Tibial nerve (tissue), 4 donors: ENCODE data around the gene NRXN2. TPM values are rescaled to one million over a fixed set of nuclear protein-coding genes. Genes with fewer than 3 reads are reported as not detected.
"Not testable (repeated sequence)": the region's sequence is repeated elsewhere in the genome, so short reads cannot be mapped to it uniquely, and the experiment has no call there.

Experiments used
- DNase-seq, 2 donors: peaks; one replicate each; pipeline ENCODE4 v3.0.0-alpha.2; 2019; ENCODE audit warnings: low spot score in 2 of 2
- H3K27ac ChIP-seq, 4 donors: fragments of 200-600 bp; sonication (generic) in 3 of 4; one replicate each; pipeline ENCODE4 v1.5.1; 2017 to 2019; ENCODE audit warnings: mild to moderate bottlenecking in 1 of 4
- H3K27me3 ChIP-seq, 2 donors: fragments of 200-600 bp; sonication (generic) in 1 of 2; one replicate each; pipeline versions ENCODE4 v1.5.1 to v1.6.0; 2017 to 2019
- H3K36me3 ChIP-seq, 3 donors: fragments of 200-600 bp; sonication (generic); one replicate each; pipeline ENCODE4 v1.5.1; 2018 to 2019
- H3K4me1 ChIP-seq, 4 donors: fragments of 200-600 bp; sonication (generic) in 3 of 4; one replicate each; pipeline ENCODE4 v1.5.1; 2017 to 2019
- H3K4me3 ChIP-seq, 4 donors: fragments of 200-600 bp; sonication (generic) in 3 of 4; one replicate each; pipeline ENCODE4 v1.5.1; 2017 to 2019; ENCODE audit warnings: mild to moderate bottlenecking in 1 of 4, moderate library complexity in 1 of 4
- H3K9me3 ChIP-seq, 4 donors: fragments of 200-600 bp; sonication (generic) in 3 of 4; one replicate each; pipeline ENCODE4 v1.5.1; 2017 to 2019
- EP300 ChIP-seq, 2 donors: sonication (generic); formaldehyde crosslinking; IDR thresholded peaks; one replicate each; pipeline ENCODE4 v1.6.1; 2017; ENCODE audit warnings: antibody characterized with exemption in 2 of 2, mild to moderate bottlenecking in 1 of 2
- POLR2A ChIP-seq, 2 donors: fragments of 450-650 bp; IDR thresholded peaks; one replicate each; pipeline ENCODE4 v1.6.1; 2017; ENCODE audit warnings: antibody characterized with exemption in 2 of 2, mild to moderate bottlenecking in 2 of 2, moderate library complexity in 2 of 2
- WGBS, 2 donors: methylation state at CpG; one replicate each; pipeline ENCODE4 v1.1.5; 2018; 5-methylcytosine and 5-hydroxymethylcytosine counted together
- total RNA-seq, 4 donors: library from RNA; depleted of rRNA; stranded (reverse); fragments of >200 nt; gene quantifications; one replicate each; pipeline ENCODE4 v1.1.0, GENCODE V29; 2016
- TF ChIP-seq, protein P1 (sequence below), 5 experiments: fragments of 200-600 bp in 3 of 5; fragments of 450-650 bp in 2 of 5; sonication (generic) in 3 of 5; IDR thresholded peaks; one replicate each; pipeline ENCODE4 v1.5.1; 2016 to 2019; ENCODE audit warnings: antibody characterized with exemption in 5 of 5, mild to moderate bottlenecking in 3 of 5, moderate library complexity in 2 of 5

The NRXN2 gene
- total RNA-seq, 4 donors from 2014 or later, result 1.7 to 25.5 (median 8.7) TPM

DNA sequence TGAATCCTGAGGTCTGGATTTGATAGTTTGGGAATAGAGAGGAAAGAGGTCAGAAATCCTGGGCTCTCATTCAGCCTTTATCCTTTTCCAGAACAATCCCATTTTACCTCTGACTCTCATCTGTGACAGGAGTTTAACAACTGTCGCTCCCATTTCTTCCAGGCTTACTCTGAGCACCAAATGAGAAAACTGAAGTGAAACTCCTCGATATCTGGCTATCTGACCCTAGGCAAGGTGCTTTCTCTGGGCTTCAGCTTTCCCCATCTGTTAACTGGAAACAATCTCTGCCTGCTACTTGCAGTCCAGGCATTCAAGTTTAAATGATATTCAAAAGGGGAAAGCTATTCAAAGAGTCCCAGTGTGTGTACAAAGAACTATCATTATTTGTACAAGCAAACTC, 50.1 kb downstream of the NRXN2 start:
- H3K36me3 ChIP-seq, result no peaks in the 10 kb centered on the region
- peaks cover 0 to 50% of the 10 kb centered on the region in 2 donors for H3K27me3 ChIP-seq
- H3K27ac ChIP-seq, result no peak overlapping the region
- WGBS, 2 donors, result 80 to 89% methylated on average over 2 of the region's 2 CpGs
- TF ChIP-seq, protein P1, sequence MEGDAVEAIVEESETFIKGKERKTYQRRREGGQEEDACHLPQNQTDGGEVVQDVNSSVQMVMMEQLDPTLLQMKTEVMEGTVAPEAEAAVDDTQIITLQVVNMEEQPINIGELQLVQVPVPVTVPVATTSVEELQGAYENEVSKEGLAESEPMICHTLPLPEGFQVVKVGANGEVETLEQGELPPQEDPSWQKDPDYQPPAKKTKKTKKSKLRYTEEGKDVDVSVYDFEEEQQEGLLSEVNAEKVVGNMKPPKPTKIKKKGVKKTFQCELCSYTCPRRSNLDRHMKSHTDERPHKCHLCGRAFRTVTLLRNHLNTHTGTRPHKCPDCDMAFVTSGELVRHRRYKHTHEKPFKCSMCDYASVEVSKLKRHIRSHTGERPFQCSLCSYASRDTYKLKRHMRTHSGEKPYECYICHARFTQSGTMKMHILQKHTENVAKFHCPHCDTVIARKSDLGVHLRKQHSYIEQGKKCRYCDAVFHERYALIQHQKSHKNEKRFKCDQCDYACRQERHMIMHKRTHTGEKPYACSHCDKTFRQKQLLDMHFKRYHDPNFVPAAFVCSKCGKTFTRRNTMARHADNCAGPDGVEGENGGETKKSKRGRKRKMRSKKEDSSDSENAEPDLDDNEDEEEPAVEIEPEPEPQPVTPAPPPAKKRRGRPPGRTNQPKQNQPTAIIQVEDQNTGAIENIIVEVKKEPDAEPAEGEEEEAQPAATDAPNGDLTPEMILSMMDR (IDR thresholded peaks at IDR 0.05), result no peak
- no peak for TF ChIP-seq EP300 (IDR thresholded peaks at IDR 0.05)
- TF ChIP-seq POLR2A (IDR thresholded peaks at IDR 0.05), result no peak
- H3K4me1 ChIP-seq, result peaks cover 0 to 14% (median 11%) of the 10 kb centered on the region in 4 donors
- no peaks in the 10 kb centered on the region for H3K9me3 ChIP-seq
- H3K4me3 ChIP-seq, result no peak overlapping the region
- no peak for DNase-seq

DNA sequence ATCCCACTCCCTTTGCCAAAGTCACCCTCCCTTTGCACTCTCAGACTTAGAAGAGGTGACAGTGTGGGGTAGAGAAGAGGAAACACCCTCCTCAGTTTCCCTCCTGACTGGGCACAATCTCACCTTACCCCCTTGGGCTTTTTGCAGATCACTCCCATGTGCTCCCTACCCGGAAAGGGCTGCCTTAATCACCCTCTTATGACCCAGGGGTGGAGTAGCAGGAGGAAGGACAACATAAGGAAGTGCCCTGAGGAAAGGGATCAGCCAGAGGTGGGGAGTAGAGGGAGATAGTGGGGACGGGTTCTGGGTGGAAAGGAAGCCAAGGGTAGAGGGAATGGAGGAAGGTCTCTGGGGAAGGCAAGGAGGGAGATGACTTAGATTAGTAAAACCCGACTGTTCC, 52.0 kb downstream of the NRXN2 start:
- peaks cover 0 to 13% (median 10%) of the 10 kb centered on the region in 4 donors for H3K4me1 ChIP-seq
- WGBS, 2 donors, result 21 to 23% methylated on average over 3 of the region's 3 CpGs
- H3K9me3 ChIP-seq, result no peaks in the 10 kb centered on the region
- H3K36me3 ChIP-seq, result no peaks in the 10 kb centered on the region
- peaks cover 0 to 46% of the 10 kb centered on the region in 2 donors for H3K27me3 ChIP-seq
- DNase-seq, result no peak
- H3K4me3 ChIP-seq, result no peak overlapping the region
- no peak for TF ChIP-seq POLR2A (IDR thresholded peaks at IDR 0.05)
- no peak for TF ChIP-seq EP300 (IDR thresholded peaks at IDR 0.05)
- TF ChIP-seq, protein P1 (IDR thresholded peaks at IDR 0.05), result no peak
- H3K27ac ChIP-seq, result no peak overlapping the region

DNA sequence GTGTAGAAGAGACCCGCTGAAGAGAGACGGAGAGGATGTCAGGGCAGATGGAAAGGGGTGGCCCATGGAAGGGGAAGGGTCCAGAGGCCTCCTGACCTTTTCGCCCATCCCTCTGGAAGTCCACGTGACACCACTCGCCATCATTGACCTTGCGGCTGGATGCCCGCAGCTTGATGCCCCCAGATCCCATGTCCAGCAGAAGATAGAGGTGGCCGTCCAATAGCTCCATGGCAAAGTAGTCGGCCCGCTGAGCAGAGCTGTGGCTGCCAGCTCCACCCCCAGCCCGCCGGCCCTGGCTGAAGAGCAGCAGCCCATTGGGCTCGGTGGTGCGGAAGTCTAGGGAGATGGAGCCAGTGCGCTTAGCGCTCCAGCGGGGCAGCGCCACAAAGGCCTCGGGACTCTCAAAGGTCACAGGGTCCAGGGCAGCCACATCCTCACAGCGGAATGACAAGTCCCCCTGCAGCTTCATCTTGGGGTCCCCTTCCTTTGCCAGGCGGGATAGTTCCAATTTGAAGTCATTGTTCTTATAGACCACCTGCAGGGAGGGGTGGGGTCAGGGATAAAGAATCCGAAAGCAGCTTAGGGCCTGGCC, 55.7 kb downstream of the NRXN2 start:
- Histone ChIP-seq H3K4me3 (no peak overlapping the region), H3K36me3 (no peaks in the 10 kb centered on the region), H3K27ac (no peak overlapping the region), H3K4me1 (no peaks in the 10 kb centered on the region), H3K9me3 (no peaks in the 10 kb centered on the region), H3K27me3 (peaks cover 0 to 38% of the 10 kb centered on the region in 2 donors)
- TF ChIP-seq POLR2A (IDR thresholded peaks at IDR 0.05) (no peak), EP300 (IDR thresholded peaks at IDR 0.05) (no peak)
- TF ChIP-seq, protein P1 (IDR thresholded peaks at IDR 0.05), result no peak
- no peak for DNase-seq
- WGBS, 2 donors, result 85 to 90% methylated on average over 19 to 21 of the region's 22 CpGs

DNA sequence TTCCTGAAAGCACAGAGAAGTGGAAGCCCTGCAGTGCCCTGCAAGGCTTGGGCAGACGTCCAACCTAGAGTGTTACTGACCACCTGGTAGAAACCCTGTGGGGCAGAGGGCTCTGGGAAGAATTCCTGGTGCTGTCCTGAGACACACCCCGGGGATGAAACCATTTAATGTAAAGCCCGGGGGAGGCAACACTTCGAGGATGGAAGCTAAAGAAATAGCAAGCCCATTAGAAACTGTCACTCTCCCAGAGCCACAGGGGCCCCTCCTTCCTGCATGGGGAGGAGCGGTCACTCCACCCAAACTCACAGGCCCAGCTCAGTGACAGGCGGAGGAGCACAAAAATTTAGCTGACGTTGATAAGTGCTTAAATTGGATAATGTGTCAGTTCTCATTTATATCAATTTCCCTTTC, 57.6 kb downstream of the NRXN2 start:
- Histone ChIP-seq H3K27ac (no peak overlapping the region), H3K9me3 (no peaks in the 10 kb centered on the region), H3K36me3 (no peaks in the 10 kb centered on the region), H3K4me1 (peaks cover 0 to 10% (median 0%) of the 10 kb centered on the region in 4 donors), H3K4me3 (no peak overlapping the region), H3K27me3 (peaks cover 0 to 19% of the 10 kb centered on the region in 2 donors)
- WGBS, 2 donors, result 50 to 51% methylated on average over 7 of the region's 7 CpGs
- TF ChIP-seq EP300 (IDR thresholded peaks at IDR 0.05) (no peak), POLR2A (IDR thresholded peaks at IDR 0.05) (no peak)
- TF ChIP-seq, protein P1 (IDR thresholded peaks at IDR 0.05), result no peak
- no peak for DNase-seq

DNA sequence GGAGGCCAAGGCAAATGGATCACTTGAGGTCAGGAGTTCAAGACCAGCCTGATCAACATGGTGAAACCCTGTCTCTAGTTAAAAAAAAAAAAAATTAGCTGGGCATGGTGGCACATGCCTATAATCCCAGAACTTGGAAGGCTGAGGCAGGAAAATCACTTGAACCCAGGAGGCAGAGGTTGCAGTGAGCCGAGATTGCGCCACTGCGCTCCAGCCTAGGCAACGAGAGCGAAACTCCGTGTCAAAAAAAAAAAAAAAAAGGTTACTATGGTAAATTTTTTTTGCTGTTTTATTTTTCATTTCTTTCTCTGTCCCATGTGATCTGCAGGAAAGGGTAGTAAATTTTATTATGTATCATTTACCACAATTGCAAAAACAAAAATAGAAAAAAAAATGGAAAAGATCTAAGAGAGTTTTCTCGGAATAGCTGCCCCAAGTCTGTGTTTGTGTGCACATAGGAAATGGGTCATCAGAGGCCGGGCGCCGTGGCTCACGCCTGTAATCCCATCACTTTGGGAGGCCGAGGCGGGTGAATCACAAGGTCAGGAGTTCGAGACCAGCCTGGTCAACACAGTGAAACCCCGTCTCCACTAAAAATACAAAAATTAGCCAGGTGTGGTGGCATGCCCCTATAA, 58.6 kb downstream of the NRXN2 start:
- Histone ChIP-seq H3K27me3 (peaks cover 0 to 11% of the 10 kb centered on the region in 2 donors), H3K4me1 (peaks cover 0 to 11% (median 0%) of the 10 kb centered on the region in 4 donors)
- not testable (repeated sequence) for H3K27ac ChIP-seq, H3K36me3 ChIP-seq, H3K4me3 ChIP-seq, H3K9me3 ChIP-seq, DNase-seq
- 69 to 71% methylated on average over 15 of the region's 15 CpGs for WGBS, 2 donors
